CD1c-positive myeloid dendritic cell (primary cell): Measurements from ENCODE around the gene MAGI3.

ENCODE experiments used
- DNase-seq: peaks from one replicate; pipeline ENCODE4 v3.0.0-alpha.2; 2016; ENCODE audit errors: extremely low spot score

MAGI3 gene

DNA sequence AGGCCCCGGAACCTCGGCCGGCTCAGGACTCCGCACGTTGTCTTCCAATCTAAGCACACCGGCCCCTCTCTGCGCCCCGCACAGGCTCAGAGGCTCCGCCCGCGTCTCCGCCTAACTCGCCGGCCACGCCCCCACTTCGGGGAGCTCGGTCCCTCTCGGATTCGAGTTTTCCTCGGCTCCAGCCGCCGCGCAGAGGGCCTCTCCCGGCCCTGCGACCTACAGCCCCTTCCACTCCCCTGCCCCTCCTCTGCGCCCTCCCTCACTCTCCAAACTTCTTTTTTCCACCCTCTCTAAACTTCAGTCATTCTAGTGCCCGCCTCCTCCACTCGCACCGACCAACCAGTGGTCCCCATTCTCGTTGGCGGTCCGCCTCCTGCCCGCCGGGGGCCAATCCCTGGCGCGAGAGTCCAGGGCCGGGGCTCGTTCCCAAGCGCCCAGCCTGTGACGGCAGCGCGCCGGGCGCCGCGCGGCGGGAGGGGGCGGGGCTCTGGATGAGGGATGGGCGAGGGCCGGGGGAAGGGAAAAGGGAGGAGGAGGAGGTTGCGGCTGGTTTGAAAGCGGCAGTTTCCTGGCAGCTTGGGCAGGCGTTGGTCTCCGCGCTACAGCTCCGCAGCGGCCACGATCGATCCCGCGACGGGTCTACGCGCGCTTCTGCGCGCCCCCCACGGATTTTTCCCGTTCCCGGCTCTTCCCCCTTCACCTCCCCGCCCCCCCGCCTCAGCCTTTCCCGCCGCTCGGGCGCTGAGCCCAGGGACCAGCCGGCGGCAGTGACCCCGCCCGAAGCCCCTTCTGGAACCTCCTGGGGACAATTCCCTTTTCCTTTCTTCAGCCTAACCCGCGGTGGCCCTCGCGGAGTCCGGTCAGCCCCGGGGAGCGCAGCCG, at the start of gene MAGI3:
TSS of gene MAGI3 (plus strand) at position 563 of the 882 bp plus-strand sequence. CDS start 519 bp downstream, outside the sequence.
- peak; percentile 96 for DNase-seq

DNA sequence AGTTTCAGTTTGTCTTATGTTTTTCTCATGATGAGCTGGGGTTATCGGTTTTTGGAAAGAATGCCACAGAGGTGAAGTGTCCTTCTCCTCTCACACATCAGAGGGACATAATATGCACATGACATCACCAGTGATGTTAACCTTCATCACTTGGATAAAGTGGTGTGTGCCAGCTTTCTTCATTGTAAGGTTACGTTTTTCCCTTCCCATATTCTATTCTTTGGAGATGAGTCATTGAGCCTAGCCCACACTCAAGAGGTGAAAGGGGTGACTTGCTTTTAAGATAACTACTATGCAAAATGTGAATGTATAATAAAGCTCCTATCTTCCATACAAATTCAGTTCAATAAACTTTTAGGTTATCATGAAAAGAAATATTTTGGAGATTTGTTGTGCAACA, 36.7 kb upstream of the MAGI3 start:
- no peak for DNase-seq

- no peak for DNase-seq
These were observed 26.4 kb upstream of the MAGI3 start for GRCh38 chr1:113363935-113364334.

- no peak for DNase-seq
These were observed 21.3 kb upstream of the MAGI3 start for GRCh38 chr1:113369040-113369439.

GRCh38 chr1:113369699-113370098, 20.6 kb upstream of the MAGI3 start:
- no peak for DNase-seq

DNA sequence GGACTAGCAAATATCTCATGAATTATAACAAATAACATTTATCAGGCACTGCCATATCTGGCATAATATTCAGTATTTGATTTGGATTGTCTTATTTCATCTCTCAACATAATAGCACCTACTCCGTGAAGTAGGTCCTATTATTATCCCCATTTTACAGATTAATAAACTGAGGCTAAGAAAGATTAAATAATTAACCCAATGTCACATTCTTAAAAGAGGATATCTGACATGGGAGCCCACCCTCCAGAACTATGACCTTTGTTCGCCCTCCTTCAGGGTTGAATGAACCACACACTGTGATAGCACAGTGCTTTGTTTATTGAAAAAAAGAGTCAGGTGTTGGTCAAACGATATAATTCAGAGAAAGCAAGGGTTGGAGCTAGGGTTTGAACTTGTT, 19.4 kb upstream of the MAGI3 start:
- DNase-seq, result no peak

DNA sequence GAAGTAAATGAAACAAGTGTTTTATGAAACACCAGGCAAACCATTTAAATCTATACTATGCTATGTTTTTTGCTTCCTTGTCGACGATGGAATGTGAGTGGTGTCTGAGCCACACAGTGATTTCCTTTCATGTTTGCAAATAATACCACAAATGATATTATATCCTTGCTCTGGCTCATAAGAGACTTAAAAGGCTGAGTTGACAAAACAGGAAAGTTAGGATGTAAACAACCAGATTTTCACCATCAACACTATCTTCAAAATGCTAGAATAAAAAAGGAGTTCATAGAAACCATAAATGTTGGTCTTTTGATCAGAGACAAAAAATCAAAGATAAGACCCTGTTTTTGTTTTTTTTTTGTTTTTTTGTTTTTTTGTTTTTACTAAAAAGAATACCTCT, 17.8 kb upstream of the MAGI3 start:
- DNase-seq, result no peak

DNA sequence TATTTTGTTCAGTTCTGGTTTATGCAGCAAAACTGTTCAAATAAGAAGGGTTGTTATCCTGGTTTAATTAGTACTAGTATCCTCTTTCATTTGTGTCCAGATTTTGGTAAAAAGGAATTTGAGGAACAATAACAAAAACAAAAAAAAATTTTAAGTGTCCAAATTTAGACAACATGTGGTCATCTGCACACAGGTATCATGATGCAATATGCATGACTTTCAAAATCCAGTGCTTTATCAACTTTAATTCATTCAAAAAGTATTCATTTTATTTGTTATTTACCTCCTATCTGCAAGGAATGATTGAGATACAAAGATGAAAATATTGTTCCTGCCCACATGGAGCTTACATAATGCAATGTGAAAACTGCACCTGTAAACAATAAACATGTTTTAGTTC, 16.7 kb upstream of the MAGI3 start:
- DNase-seq, result no peak

DNA sequence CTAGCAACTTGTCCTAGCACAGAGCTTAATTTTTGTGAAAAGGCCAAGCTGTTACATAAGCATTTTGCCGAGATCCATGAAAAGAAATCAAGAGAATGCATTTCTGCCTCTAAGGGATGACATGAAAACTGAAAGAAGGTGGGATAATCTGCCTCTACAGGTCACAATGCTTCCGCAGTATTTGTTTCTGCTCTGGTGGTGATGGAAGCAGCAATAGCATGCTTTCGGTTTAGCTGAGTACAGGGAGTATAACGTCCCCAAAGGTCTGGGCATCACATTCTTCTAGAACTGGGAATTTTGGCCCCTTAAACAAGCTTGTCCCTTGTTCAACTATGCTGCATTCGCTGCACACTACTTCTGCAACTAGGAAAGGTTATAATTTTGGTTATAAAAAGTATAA, 14.4 kb upstream of the MAGI3 start:
- DNase-seq, result no peak

DNA sequence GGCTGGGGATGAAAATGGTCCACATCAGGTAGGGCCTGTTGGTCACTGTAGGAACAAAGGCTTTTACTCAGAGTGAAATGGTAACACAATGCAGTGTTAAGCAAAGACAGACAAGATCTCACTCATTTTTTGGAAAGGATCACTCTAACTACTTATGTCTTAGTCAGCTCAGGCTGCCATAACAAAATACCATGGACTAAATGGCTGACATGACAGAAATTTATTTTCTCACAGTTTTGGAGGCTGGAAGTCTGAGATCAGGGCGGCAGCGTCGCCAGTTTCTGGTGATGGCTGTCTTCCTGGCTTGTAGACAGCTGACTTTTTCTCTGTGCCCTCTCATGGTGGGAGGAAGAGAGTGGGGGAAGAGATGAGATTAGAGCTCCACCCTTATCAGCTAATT, 10.2 kb upstream of the MAGI3 start:
- DNase-seq, result no peak

DNA sequence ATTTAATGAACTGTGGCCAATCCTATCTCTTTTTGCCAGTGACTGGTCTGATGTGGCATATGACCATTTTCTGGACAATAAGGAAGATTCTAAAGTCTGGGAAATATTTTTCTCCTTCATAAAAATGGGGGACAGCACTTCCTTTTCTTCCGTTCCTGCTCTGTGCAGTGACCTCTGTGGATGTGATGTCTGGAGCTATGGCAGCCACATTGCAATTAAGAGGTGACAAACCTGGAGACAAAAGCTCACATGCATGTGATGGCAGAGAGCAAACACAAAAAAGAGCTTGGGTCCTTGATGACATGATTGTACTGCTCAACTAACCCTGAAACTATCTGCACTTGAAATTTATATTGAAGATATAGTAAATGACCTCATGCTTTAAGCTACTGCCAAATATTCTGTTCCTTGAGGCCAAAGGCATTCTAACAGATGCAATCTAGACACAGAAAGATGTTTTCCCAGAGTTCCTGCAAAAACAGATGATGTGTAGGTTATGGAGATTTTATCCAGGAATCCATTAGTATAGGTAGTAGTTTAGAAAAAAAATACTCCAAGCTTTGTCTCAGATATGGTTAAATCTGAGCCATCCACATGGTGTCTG, 2.2 kb upstream of the MAGI3 start:
- DNase-seq, result no peak

DNA sequence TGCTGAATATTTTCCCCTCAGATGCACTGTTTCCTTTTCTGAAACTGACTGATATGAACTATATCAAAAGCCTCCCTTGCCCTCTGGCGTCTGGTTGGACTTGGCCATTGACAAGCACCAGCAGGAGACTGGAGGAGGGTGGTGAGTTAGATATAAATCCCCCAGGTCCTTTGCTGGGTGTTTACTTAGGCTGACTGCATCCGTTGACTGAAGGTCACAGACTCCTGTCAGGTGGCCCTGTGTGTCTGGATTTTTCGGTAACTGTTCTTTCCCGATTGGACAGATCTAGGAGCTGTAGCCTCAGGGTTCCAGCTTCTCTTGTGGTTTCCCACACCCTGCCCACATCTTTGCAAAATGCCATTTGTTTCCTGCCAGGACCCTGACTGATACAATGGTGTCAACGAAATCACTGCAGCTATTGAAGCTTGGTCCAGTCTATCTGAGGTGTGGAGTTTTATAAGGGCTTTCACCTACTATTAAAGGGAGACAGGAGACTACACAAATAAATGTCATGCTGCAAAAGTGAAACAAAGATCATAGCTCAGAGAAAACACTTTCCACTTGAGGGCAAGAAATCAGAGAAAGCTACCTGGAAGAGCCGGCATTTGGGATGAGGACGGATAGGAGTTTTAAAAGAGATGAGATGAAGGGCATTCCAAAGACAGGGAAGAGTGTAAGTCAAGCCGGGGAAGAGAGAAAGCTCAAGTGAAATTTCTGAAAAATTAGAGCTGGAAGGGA, 1.5 kb upstream of the MAGI3 start:
- DNase-seq, result no peak

- DNase-seq, result no peak
These were observed 859 bp upstream of the MAGI3 start for GRCh38 chr1:113389359-113389952.

DNA sequence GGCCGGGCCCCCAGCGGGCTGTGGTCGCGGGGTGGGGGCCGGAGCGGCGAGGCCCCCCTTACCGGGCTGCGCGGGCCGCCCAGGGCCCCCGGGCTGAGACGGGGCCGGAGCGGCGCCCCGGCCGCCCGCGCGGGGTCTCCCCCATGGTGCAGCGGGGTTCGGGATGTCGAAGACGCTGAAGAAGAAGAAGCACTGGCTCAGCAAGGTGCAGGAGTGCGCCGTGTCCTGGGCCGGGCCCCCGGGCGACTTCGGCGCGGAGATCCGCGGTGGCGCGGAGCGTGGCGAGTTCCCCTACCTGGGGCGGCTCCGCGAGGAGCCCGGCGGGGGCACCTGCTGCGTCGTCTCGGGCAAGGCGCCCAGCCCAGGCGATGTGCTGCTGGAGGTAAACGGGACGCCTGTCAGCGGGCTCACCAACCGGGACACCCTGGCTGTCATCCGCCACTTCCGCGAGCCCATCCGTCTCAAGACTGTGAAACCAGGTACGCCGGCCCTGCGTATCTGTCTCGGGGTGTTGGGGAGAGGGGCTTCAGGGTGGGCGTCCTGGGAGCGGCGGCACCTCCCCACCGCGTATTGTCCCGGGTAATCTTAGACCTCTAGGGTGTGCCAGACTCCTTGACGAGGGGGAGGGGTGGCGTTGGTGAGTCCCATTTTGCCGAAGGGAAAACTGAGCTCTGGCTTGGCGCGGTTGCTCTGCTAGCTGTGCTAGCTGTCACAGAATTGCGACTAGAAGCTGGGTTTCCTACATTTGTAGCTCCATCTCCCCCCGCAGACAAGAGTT, 745 bp downstream of the MAGI3 start:
- DNase-seq, result peak; percentile 18

DNA sequence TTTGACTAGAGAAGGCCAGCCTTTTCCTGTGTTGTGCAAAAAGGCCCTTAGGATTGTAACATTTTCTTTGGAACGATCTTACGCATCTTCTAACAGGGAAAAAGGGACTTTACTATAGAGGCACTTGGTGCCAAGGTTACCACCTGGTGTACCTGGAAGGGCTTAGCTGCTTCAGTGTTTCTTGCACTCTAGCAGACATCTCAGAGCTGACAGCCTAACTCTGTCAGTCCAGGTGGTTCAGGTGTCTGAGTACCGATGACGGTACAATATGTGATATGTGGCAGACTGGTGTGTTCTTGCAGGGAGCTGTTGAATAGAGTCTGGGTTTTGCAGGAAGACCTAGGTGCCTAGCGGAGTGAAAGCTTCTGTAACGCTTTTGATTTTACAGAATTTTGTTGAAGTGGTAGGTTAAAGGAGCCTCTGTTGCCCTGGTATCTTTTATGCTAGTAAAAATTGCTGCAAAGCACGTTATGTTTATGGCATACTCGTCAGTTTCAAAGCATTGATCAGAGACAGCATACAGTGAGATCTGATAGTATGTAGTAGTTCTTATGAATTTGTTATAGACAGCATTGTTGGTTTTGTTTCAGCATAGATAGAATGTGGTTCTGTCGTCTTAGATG, 1.4 kb downstream of the MAGI3 start:
- DNase-seq, result no peak

DNA sequence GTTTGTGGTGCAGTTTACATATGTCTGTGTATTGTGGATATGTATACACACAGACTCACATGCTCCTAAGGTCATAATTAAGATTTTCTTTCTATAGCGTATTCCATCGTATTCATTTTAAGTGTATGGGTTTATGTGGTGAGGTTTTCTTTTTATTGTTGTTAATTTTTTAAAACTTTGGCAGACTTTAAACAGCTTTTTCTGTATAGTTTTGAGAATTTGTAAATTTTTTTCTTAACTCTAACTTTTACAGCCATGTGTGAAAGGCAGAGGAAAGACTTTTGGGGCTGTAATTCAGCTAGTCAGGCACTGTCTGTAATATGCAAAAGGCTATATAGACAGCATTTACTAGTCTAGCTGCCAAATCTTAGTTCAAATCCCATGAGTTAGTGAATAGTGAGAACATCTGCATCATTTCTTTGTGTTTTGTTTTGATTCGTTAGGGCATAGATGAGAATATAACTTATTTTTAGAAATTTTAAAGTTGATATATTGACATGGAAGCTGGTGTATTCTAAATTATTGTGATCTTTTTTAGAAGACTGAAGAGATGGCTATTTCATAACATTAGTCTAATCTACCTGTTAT, 2.3 kb downstream of the MAGI3 start:
- DNase-seq, result no peak

DNA sequence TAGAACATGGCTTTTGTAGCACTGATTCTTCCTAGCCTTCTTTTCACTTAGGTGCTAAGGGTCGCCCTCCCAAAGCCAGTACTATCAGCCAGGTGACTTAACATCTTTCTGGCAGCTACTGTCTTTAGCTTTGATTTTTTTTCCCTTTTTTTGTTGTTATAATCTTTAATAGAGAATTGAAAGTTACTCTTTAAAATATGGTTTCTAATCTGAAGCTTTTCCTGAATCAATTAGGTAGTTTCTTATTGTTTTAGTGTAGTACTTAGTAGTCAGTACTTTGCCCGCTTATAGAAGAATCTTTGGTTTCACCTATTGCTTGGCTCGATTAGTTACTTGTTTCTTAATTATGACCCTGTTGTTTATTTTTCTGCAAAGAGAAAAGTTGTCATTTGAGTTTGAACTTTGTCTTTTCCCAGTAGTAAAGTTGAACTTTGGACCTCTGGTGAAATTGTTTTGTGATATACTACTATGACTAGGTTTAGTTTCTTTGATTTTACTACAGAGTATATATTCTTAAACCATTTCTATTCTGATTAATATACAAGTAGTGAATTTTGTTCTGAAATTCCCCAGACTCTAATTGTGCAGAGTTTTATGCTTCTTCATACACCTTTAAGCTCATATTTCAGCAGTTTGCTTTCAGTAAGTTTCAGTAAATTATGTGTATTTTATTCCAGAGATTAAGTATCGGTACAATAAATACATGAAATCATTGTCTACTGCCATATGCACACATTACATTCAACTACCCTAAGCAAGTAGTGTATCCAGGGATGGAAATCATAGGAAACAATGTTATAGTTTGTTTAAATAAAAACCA, 3.9 kb downstream of the MAGI3 start:
- DNase-seq, result no peak

GRCh38 chr1:113394863-113395259, 4.5 kb downstream of the MAGI3 start:
- no peak for DNase-seq

- no peak for DNase-seq
These were observed 5.8 kb downstream of the MAGI3 start for GRCh38 chr1:113396102-113396501.

DNA sequence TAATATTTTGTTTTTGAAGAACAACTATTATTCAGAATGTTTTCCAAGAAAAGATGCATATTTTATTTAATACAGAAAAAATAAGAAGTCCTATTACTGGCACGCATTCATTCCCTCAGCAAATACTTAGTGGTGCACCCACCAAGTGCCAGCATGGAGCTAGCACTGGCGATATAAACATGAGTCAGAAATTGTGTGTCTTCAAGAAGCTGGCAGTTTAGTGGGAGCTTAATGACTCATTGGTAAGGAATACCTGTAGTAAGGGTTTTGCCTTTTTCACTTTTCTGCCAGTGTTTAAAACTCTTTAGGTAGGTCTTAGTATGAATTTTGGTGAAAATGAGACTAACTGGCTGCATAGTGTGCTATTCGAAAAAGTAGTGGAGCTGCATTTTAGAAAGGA, 6.3 kb downstream of the MAGI3 start:
- no peak for DNase-seq
